ENCODE results near the gene PGAM5. TPM values are rescaled to one million over a fixed set of nuclear protein-coding genes. Genes with fewer than 3 reads are reported as not detected.

PGAM5 gene
- polyA plus RNA-seq, 3 donors: 21.0 to 23.6 (median 22.0) TPM

- DNase-seq (ENCODE audit: extremely low read depth in 1 of 11, low read depth in 9 of 11, low spot score in 4 of 11): no peak
Observed at GRCh38 chr12:132717011-132717410, 6.4 kb downstream of the PGAM5 start.

- no peak for DNase-seq (ENCODE audit: extremely low read depth in 1 of 11, low read depth in 9 of 11, low spot score in 4 of 11)
Observed at GRCh38 chr12:132717531-132718387, 7.1 kb downstream of the PGAM5 start.

DNA sequence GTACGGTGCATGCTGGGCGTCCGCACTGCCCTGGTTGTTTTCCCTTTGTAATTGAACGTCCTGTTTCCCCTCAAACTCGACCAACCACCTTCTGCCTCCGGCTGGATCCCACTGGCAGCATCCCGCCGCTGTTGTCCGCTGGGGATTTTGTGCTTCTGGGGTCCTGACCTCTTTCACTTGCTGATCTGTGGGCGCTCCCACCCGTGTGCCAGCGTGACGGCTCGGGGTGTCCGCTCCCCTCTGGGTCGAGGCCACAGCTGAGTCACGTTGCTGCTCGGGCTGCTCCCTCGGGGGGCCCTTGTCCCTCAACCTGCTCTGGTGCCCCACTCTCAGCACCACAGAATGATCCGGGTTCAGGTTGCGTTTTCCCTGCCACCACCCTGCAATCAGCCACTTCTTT is 8.0 kb downstream of the PGAM5 start:
- DNase-seq (ENCODE audit: extremely low read depth in 1 of 11, low read depth in 9 of 11, low spot score in 4 of 11): no peak

DNA sequence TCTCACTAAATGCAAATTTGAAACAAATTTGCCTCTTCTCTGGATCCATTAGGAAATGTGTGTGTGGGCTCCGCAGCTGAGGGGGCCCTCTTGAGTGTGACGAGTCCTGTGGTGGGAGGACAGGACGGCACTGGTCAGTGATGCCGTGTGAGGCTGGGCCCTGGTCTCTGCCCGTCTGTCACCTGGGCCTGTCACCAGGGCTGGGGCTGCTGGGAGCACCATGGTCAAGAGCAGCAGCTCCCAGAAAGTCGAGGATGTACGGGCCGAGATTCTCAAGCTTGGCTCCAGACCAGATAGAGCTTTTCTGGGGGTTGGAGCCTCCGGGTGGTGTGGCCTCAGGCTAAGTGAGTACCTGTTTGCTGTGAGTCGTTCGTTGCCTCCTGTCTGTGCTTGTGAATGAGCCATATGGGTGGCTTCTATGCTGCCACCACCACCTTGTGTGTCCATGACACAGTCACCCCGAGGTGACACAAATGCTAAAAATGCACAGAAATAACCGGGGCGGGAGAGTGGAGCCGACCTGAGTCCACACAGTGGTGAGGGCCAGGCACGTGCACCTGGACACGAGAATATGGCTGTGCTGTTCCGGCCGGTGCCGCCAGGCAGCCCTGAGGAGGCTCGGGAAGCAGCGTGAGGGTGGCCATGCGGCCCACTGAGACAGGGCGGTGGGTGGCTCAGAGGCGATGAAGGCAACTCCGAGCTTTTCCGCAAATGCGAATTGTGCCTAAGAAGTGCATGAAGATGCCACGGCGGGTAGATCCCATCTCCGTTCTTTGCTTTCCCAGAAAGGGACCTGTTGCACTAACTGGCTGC is 8.7 kb downstream of the PGAM5 start:
- no peak for DNase-seq (ENCODE audit: extremely low read depth in 1 of 11, low read depth in 9 of 11, low spot score in 4 of 11)

DNA sequence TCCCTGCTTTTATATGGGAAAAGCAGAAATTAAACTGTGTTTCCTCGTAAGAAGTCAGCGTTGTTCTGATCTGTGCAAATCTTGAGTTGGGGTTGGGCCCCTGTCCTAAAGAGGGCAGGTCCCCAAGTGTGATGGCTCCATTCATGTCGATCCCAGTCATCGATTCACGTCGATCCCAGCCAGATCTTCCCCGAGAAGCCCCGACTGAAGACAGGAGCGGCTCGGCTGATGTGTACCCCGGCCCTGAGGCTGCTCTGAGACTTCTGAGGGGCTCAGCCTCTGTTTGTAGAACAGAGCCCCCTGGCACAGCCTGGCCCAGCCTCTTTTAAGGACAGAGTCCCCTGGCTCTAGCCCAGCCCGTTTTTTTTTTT is 9.3 kb downstream of the PGAM5 start:
- DNase-seq (ENCODE audit: extremely low read depth in 1 of 11, low read depth in 9 of 11, low spot score in 4 of 11): no peak

- DNase-seq (ENCODE audit: extremely low read depth in 1 of 11, low read depth in 9 of 11, low spot score in 4 of 11): no peak
Observed at GRCh38 chr12:132720606-132721345, 10.1 kb downstream of the PGAM5 start.

DNA sequence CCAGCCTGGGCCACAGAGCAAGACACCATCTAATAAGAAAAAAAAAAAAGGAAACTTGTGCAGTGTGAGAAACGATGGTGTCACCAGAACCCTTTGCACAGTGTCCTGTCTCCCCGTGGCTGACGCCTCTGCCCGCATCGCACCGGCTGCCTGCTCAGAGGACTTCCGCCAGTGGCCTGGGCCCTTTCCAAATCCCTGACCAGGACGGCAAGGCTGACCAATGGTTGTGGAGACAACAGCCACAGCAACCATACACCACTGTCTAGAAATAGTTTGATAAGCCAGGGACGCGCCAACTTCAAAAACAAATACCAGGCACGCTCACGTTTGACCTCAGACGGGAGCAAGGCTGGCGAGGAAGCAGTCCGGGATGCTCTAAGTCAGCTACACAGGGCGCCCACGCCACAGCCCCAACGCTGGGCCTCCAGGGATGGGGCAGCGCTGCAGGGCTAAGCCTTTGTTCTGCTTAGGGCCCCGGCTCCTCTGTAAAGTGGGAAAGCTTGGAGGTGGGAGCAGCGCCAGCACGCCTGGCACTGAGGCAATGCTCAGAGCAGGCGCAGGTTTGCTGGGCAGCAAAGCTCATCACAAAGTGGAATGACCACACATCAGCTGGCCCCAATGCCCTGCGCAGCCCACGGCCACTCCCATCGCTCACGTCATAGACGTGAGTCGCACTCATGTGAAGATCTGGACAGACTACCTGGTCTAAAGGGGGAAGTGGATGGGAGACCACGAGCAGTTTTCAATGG is 12.5 kb downstream of the PGAM5 start:
- DNase-seq (ENCODE audit: extremely low read depth in 1 of 11, low read depth in 9 of 11, low spot score in 4 of 11): no peak

GRCh38 chr12:132723764-132724140 is 13.1 kb downstream of the PGAM5 start:
- DNase-seq (ENCODE audit: extremely low read depth in 1 of 11, low read depth in 9 of 11, low spot score in 4 of 11): no peak

DNA sequence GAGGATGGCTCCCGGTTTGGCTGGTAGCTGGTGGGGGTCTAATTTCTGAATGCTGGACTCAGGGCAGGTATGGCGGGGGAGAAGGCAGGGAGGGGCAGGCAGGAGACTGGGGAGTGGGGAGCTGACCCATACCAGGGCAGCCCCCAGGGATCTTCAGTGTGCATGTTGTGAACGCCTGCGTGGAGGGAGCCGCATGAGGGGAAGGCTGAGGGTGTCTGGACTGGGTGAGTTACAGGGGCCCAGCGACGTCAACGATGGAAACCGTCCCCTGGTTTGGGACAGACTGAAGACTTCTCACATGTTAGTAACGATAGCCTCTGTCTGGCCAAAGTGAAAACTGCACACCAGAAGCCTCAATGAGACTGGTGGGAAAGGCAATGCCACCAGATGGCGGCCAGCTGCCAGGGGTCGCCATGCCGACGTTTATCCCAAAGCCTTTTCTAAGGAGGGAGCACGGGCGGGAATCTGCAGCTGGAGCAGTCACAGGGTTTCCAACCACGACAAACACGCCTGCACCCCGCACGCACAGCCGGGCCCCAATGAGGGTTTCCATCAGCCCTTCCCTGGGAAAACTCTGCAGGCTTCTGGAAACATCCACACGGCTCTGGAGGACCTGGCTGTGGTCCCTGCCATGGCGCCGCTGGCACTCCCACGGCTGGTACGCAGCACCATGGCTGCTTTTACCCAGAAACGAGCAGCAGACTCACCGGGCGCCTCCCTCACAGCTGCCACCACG is 14.0 kb downstream of the PGAM5 start:
- no peak for DNase-seq (ENCODE audit: extremely low read depth in 1 of 11, low read depth in 9 of 11, low spot score in 4 of 11)

- DNase-seq (ENCODE audit: extremely low read depth in 1 of 11, low read depth in 9 of 11, low spot score in 4 of 11): no peak
Observed at GRCh38 chr12:132726386-132726785, 15.7 kb downstream of the PGAM5 start.

- DNase-seq (ENCODE audit: extremely low read depth in 1 of 11, low read depth in 9 of 11, low spot score in 4 of 11): no peak
Observed at GRCh38 chr12:132727091-132727794, 16.6 kb downstream of the PGAM5 start.

DNA sequence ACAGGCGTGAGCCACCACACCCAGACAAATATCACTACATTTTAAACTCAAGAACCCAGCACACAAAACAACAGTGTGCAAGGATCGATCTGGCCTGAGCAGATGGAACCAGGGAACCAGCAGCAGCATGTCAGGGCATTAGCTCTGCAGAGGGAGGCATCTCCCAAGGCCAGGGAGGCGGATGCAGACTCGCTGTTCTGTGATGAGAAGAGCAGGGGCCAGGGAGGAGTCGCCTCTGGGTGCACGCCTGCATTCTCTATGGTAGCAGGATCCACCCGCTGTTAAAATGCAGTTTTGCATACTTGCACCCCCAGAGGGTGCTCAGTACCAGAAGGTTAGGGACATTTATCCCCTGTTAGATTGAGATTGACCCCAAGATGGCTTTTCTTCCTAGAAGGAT is 17.9 kb downstream of the PGAM5 start:
- no peak for DNase-seq (ENCODE audit: extremely low read depth in 1 of 11, low read depth in 9 of 11, low spot score in 4 of 11)

DNA sequence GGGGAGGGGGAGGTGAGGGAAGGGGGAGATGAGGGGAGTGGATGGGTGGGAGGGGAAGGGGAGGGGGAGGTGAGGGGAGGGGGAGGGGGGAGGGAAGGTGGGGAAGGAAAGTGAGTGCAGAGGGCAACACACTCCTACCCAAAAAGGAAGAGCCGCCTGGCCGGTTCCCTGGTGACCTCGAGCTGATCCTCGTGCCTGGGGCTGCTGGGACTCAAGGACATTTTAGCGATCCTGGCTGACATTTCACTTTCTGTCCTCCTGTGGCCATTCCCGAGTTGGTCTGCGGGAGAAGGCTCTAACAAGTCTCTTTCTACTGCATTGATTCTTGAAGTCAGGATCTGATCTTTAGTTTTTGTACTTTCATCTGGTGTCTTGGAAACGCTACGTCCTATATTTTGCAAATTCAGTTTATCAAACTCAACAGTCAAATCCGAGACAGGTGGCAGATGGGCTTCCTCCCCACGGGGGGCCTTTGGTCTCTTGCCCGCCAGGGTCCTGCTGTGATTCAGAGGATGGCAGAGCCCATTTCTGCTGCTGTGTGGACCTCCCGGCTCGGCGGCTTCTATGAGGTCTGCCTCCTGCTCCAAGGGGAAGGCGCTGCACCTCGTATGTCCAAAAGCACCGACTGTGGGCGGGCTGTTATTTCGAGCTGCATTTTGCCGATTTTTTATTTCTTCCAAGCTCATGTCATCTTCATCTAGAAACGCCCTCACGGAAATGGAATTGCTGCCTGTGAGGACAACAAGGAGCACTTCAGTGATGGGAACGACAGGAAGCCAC is 19.1 kb downstream of the PGAM5 start:
- no peak for DNase-seq (ENCODE audit: extremely low read depth in 1 of 11, low read depth in 9 of 11, low spot score in 4 of 11)

DNA sequence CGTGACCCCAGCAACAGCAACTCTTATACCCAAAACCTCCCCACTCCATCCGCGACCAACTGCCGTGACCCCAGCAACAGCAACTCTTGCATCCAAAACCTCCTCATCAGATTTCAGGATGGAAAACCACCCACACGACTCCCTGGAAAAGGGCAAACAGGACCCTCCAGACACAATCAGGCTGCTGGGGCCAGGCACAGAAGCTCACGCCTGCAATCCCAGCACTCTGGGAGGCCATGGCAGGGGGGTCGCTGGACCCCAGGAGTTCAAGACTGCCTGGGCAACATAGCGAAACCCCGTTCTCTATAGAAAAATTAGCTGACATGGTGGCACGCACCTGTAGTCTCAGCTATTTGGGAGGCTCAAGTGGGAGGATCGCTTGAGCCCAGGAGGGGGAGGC is 19.7 kb downstream of the PGAM5 start:
- DNase-seq (ENCODE audit: extremely low read depth in 1 of 11, low read depth in 9 of 11, low spot score in 4 of 11): no peak

- DNase-seq (ENCODE audit: extremely low read depth in 1 of 11, low read depth in 9 of 11, low spot score in 4 of 11): no peak
Observed at GRCh38 chr12:132731574-132731973, 20.9 kb downstream of the PGAM5 start.

DNA sequence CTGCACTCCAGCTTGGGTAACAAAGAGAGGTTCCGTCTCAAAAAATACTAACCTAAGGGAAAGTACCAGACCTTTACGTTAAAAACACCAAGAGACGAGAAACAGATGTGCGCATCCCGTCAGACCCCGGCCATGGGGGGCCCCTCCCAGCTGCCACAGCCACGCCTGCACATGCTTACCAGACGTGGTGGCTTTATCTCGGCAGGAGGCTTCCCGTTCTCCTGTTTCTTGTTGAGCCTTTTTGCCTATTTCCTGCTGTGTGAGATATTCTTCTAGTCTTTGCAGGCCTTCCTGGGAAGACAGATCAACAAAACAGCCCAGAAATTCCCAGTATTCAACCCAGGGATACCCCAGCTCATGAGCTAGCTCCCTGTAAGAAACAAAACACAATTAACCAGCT is 23.6 kb downstream of the PGAM5 start:
- DNase-seq (ENCODE audit: extremely low read depth in 1 of 11, low read depth in 9 of 11, low spot score in 4 of 11): no peak

GRCh38 chr12:132735496-132735895 is 24.9 kb downstream of the PGAM5 start:
- DNase-seq (ENCODE audit: extremely low read depth in 1 of 11, low read depth in 9 of 11, low spot score in 4 of 11): peak in 1 of 11 donors; percentile 2

Measured in renal cortex interstitium (tissue), 11 donors.